NCI-H345 treated with DMSO at 0.1 percent for 48 hours (cell line): ENCODE results near the gene ARL4C.

Experiments used
- DNase-seq: peaks from one replicate; lab custom pipeline; 2025; ENCODE audit not compliant: unreplicated experiment; lab: John Stamatoyannopoulos, UW

Gene ARL4C

GRCh38 chr2:234448506-234449184 is 48.2 kb downstream of the ARL4C start:
- no peak for DNase-seq

DNA sequence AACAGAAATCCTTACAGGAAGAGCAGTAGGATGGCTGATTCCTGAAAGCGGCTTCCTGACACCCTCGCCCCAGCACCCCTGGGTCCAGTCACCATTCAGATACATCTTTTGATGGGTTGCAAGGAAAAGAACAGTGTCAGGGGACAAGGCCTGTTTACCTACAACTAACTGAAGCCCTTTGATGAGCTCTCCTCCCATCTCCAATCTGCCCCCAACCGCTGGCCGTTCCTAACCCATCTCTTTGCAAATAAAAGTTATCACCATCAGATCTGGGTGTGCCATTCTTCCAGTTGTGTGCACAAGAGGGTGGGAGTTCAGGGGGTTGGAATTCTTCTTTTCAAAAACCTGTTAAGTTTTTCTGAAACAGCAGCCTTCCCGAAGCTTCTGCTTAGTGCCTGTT is 48.9 kb downstream of the ARL4C start:
- no peak for DNase-seq

- DNase-seq = no peak
Measured at GRCh38 chr2:234447189-234447588, 49.7 kb downstream of the ARL4C start.

DNA sequence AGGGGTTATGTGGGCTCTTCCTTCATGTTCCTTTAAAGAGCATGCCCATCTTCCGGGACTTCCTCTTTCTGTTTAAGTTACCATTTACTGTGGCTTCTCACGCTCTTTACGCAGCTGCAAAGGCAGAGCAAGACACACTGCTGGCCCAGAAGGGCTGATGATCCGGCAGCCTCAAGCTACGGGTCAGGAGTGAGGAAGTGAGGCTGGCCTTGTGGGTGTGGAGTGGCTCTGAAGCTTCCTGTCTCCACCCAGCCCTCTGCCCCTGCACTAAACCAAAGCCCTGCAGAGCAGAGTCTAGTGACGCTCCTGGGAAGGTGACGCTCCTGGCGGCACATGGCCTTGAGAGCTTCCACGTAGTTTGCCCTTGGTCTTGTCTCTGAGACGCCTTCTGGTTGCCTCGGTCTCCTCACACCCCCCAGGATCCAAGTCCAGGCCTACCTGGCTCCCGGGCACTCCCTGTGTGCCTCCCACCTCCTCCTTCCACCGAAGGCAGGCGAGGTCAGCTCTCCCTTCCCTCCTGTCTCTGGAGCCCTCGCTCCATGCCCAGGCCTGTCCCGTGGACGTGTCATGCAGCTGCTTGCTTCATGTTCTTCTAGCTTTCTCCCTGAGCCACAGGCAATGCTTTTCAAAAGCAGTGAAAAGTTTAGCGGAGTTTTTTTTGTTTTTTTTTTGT is 50.3 kb downstream of the ARL4C start:
- no peak for DNase-seq

GRCh38 chr2:234444893-234445292 is 52.0 kb downstream of the ARL4C start:
- DNase-seq = no peak

DNA sequence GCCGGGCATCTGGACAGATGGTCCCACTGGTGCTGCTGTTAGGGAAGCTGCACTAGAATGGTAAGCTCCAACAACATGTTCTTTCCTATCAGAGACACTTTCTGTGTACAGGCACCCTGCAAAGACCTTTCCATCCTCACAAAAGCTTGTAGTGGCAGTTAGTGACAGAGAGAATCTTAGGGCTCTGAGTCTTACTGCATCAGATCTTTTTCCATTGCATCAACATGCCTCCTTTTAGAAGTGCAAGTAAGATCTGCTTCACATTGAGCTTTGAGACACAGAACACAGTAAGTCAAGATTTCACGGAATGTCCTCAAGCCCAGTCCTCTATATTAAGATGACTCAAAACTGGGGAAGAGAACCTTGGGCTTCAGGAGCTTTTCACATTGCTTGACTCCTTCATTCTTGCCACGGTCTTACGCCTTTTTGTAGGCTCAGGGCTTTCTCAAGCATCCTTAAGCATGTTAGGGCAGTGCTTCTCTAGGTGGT is 52.6 kb downstream of the ARL4C start:
- DNase-seq = no peak
